Amygdala (tissue), 56 donors: ENCODE measurements around the gene MASP1.

Experiments
- DNase-seq, 56 donors: peaks; one replicate each; lab custom pipeline; 2025; lab: John Stamatoyannopoulos, UW

Gene MASP1

DNA sequence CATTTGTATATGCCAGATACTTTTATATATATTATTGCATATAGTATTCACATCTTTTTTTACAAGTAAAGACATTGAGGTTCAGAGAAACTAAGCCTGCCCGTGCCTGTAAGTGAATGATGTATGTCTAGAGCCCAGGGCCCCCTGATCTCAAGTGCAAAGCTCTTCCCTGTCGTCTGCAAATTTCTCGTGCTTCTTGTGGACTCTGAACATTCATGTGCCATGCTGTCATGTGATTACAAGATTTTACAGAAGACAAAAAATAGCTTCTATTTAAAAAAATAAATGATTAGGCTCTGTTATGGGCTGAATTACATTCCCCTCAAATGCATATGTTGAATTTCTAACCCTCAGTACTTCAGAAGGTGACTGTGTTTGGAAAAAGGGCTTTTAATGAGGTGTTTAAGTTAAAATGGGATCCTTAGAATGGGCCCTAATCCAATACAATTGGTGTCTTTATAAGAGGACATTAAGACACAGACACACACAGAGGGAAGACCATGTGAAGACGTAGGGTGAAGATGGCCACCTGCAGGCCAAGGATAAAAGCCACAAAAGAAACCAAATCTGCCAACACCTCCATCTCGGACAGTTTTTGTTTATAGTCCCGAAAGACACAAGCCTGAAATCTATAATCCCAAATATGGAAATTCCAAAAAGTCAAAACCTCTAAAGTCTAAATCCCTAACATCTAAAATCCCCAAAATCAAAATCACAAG is 3.9 kb upstream of the MASP1 start:
- DNase-seq: no peak

DNA sequence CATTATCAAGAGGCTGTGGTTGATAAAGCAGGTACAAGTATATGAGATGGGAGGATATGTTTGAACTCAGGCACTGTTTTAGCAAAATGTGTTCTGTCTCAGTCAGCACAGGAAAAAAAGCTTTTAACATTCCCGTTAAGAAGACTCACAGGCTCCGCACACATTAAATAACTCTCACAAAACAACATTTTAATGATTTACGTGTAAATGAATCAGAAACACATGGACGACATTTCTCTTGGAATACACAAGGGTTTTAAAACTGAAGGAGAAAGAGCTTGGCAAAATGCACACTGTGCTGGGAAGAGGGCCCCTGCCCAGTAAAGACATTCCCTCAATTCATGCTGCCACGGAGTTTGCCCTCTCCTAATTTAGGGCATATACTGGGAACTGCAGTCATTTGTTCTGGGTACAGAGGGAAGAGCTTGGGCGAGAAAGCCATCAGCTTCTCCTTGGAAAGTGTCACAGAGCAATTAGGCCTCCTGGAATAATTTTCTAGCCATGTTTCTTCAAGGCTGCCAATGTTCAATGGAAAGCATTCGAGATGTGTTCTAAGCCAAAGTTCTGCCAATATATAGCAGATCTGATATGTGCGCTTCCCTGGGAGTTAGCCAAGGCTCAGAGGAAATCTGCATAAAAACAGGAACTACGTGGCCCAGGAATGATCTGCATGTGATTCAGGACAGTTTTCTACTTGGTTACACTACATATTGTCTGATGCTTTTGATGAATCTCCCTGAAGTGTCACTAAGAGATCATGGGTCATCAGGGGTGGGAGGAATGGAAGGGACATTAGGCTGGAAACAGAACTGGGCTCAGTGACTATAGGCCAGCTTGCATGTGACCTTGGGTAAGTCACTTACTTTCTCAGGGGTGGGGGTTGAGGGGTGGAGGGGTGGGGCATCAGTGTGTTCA is 2.2 kb upstream of the MASP1 start:
- DNase-seq: peak in 2 of 56 donors; percentile 10 to 18

DNA sequence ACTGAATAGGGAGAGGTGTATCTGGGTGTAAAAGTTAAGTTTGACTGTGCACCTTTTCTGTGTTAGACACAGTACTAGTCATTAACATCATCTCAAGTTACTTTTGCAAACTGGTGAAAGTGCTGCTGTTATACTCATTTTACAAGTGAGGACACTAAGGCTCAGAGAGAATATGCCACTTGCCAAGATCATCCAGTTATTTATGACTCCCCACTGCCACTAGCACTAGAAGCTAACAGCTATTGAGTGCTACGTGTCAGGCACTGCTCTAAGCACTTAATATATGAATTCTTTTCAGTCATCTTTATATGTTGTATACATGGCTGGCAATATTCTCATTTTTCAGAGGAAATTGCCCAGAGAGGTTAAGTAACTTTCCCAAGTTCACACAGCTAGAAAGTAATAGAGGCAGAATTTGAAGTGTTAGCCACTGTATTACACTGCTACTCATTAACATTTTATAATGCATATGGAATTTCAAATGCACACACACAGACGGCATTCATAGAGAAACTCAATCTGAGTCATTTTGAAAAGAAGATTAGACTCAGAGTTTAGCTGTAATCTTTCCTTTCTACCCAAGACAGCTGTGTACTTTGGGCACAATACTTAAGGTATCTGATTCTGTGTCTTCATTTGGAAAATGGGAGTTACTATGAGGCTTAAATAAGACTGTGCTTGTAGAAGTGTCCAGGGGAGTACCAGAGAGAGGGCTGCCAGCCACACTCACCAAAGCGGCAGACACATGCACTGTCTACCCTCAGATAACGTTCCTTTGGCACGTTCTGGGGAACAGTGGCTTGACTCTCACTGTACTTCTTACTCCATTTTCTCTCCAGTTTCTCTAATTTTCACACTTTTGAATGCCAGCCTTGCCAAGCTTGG is 1.3 kb upstream of the MASP1 start:
- DNase-seq: no peak

- DNase-seq: peak in 1 of 56 donors; percentile 2
Measured at GRCh38 chr3:187292181-187292580, 644 bp upstream of the MASP1 start.

- peak in 6 of 56 donors; percentile 8 to 43 (median 21) for DNase-seq
Measured at GRCh38 chr3:187291001-187291511, 481 bp downstream of the MASP1 start.

DNA sequence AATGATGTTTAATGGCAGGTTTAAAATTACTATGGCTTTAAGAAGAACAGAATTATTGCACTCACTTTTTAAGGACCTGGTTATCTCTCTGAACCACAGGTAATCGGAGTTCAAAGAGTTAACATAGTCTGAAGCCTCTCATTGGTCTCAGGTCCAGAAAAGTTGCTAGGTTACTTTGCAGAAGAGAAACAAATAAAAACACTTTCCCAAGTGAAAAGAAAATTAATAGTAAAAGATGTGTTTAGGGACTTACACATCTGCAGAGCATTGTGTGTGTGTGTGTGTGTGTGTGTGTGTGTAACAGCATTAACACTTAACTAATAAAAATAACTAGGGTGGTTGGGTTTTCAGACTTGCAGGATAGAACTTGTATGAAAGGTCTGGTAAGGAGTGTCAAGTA is 1.0 kb downstream of the MASP1 start:
- no peak for DNase-seq

DNA sequence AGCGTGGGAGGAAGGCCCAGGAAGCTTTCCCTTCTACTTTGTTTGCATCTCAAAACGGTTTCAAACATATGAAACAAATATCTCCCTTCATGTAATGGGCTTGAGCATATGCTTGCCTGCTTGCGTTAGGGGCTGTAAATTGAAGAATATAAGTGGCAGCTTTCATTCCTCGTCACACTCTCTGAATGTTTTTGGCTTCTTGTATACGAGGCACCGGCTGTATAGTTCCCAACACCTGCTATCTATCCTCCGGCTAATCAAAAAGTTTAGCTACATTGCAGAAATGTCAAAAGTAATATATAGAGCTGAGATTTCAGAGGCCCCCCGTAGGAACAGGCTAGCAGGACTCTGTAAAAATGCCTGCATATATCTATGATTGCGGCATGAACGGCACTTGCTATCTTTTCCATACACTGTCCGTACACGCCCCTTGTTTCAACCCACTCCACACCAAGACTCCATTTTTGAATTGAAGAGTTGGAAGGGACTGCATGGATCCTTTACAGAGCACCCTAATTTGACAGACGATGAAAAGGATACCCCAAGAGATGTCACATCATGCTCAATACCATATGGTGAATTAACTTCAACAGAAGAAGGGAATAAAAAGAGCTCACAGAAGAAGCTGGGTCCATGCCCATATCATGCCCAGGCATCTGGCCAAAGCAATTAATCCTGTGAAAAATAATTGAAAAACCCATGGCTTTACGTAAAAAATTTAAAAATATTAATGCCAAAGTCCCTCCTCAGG is 2.5 kb downstream of the MASP1 start:
- no peak for DNase-seq

GRCh38 chr3:187288131-187288854 is 3.2 kb downstream of the MASP1 start:
- DNase-seq: no peak

DNA sequence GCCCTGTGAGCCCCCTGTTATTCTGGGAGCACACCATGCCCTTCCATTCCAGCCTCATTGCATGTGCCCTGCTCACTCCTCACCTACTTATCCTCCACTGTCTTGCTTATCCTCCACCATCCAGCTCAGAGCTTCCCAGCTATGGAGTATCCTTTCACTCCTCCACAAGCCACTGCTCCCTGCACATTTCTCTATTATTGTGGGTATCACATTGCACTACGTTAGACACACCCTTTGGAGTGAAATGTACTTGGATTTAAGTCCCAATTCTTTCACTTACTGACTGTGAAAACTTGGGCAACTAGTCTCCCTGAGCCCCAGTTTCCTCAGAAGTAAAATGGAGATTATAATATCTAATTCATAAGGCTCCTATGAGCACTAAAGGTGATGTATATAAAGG is 4.3 kb downstream of the MASP1 start:
- DNase-seq: no peak

DNA sequence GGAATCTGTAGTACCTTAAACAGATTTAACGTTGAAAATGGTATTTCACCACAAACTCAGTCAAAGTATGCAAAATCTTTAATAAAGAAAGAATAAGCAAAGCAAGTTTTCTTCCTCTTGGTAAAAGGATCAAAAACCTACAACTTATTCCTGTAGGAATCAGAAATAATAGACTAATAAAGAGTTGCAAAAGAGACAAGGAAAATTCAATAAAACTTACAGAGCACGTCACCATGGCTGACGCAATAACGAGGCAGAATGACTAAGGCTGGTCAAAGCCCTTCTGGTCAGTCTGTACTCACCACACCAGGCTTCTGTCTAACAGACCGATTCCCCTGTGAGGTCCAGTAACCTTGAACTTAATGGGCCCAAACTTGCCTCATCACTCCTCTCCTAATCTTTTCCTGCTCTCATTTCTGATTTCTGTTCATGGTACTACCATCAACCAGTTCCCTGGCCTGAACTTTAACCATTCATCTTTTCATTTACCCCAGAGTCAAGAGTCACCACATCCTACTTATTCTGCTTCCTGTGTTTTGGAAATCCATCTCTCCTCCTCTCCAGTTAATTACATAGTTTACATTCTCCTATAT is 5.0 kb downstream of the MASP1 start:
- DNase-seq: no peak

DNA sequence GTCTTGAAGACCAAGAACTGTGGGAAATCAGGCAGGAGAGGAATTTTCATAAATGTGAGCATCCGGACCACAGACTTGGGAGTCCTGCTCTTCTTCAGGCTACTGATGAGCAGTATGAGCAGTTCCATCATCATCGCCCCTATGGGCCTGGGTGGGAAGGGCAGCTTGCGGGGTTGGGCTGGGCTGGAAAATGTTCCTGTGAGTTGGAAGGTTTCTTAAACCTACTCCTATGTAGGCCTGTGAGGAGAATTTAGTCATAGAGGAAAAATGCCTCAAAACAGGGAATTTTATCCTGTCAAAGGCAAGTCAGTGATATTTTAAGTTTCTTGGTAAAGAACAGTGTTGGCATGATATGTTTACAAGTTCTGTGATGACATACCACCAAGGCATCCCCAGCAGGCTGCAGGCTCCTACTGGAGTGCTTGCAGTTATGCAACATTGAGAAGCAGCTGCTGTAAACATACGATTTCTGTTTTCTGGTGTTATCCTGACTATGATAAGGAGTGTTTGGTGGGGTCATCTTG is 10.3 kb downstream of the MASP1 start:
- DNase-seq: no peak

DNA sequence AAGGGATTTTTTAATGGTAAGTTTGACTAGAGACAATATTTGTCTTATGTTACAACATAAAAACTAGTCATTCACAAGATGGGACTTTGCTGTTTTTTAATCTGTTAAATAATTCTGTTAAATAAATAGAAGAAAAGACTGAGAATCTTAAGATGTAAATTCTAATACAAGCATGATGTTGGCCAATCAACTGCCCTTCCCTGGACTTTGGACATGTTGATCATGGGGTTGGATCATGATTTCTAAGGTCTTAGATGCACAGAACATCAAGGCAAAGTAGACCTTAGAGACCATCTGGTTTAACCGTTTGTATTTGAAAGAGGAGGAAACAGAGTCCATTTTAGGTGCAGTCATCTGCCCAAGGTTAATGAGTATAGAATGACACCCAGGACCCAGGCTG is 10.9 kb downstream of the MASP1 start:
- no peak for DNase-seq

GRCh38 chr3:187277129-187277462 is 14.4 kb downstream of the MASP1 start:
- DNase-seq: no peak

DNA sequence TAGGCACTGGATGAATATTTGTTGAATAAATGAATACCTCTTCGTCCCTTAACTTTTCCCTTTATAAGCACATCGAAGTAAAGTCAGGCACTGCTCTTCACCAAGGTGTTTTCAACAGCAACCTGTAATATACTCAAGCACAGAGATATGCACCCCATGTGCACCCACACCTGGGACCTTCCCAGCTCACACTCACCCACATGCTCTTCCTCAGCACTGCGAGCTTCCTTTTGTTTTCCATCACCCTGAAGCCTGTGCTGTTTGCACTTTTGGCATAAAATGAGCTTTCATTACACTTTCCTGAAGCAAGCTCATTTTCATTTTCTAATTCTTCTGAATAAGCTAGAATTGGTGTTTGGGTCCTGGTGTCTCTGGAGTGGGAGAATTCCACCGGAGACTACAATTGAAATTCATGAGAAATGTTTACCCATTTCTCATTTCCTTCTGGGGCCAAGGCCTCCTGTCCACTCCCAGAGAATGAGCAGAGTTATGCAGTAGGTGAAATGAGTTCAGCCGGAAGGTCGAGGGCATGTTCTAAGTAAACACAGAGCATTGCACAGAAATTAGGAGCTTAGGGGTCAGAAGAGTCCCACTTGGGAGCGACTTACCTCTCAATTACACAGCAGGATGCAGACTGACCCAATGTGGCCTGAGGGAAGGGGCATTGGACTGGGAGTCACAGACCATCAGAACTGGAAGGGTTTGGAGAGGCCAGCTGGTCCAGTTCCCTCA is 15.0 kb downstream of the MASP1 start:
- DNase-seq: no peak

- DNase-seq: peak in 22 of 56 donors; percentile 7 to 60 (median 20)
Measured at GRCh38 chr3:187274977-187275338, 16.6 kb downstream of the MASP1 start.

- DNase-seq: peak in 1 of 56 donors; percentile 28
Measured at GRCh38 chr3:187274315-187274976, 17.1 kb downstream of the MASP1 start.

DNA sequence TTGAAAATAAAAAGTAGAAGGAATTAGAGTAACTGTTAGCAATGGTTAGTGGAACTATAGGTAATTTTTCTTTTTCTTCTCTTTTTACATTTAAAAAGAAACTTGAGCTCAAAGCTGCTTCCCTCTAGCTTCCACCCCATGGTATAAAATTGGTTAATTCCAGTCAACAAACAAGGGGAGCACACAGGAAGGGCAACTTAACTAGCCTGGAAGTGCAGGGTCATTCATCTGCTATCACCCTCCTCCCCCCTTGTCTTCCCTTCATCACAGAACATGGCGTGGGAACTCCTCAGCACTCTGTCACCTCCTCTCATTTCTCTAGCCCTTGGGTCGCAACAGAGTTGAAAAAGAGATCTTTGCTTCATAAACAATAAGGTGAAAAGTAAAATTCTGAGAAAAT is 20.0 kb downstream of the MASP1 start:
- DNase-seq: no peak
